Activated gamma-delta T cell treated with anti-CD3 and anti-CD28 coated beads, Interleukin-2, amount 50 U/mL, for 16 hours (primary cell): ENCODE measurements around the gene RFLNA.

Experiments
- DNase-seq: peaks from one replicate; pipeline ENCODE4 v3.0.0-alpha.2; 2020; ENCODE audit warnings: low read depth

RFLNA gene

DNA sequence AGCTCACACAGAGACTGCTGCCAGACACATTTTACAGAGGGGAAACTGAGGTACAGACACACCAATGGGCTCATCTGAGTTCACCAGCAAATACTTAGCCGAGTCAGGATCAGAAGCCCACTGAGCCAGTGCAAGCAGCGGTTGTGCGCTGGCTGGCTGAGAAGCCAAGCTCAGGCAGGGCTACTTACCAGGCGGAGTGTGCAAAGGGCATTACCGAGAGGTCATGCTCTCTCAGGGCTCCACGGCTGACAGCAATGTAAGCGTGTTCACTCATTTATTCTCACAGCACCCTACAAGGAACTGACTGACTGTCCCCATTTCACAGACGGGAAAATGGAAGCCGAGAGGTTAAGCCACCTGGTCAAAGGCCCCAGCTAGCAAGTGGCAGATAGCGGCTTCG lies 63.7 kb downstream of the RFLNA start:
- DNase-seq = no peak

DNA sequence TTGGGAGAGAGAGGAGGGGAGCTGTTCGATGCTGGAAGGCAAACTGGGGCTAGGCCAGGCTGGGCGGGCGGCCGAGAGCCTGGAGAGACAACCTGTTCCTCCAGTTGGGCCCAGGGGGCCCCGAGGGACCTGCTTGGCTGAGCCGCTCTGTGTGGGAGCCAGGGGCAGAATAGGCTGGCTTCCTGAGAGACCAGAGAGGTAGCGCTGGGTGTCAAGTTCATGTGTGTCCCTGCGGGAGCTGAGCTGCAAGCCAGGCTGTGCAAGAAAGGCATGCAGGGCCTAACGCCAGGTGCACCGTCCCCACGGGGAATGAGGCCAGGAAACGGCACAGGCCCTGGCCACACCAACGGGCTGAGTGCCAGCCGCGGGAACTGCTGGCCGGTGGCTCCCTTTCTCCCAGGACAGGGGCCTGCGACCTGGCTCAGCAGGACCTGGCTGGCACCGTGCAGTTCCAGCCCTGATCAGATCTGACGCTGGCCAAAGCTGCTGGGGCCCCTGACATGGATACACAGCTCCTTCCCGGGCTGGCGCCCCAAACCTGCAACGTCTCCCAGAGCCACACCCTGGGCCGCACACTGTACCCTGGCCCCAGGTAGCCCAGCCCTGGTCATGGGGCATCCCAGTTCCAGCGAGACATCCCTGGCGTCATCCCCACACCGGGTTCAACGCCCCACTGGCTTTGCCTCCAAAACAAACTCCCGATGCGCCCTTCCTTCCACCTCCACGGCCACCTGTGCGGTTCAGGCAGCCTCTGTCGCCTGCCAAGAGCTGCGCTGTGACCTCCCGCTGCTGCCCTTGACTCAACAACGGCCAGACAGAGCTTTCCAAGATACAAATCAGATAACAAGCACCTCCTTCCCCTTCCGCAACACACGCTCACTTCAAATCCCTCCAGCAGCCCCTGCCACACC lies 65.0 kb downstream of the RFLNA start:
- no peak for DNase-seq

DNA sequence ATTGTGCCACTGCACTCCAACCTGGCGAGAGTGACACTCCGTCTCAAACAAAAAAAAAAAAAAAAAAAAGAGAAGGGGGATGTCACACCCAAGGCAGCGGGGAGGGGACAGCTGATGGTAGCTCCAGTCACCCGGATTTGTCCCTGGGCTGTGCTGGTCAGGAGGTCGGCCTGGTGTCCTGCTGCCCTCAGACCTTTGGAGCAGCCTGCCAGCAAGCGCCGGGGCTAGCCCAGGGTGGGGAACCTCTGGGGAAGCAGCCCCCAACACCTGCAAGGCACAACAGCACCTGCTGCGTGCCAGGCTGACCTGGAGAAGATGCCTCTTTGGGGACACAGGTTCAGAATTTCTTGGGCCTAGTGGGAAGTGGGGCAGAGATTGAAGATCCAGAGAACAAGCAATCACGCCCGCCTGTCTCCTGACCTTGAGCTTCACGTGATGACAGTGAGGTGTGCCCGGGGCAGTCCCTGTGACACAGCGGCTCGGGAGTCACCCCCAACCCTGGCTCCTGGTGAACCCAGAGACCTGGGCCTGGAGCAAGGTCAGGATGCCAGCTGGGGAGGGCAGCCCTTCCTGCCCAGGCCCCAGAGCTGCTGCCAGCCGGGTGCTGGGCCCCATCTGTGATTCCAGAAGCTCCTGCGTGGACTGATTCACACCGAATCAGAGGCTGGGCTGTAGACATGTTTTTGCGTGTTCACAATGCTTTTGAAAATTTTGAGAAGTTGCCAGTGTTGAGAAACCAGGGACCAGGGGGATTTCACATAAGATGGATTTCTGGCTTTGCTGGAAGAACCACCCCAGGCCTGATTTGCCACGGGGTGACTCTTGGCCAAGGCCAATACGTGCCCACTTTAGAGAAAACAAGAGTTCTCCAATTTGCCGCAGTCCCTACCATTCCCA lies 66.4 kb downstream of the RFLNA start:
- no peak for DNase-seq

DNA sequence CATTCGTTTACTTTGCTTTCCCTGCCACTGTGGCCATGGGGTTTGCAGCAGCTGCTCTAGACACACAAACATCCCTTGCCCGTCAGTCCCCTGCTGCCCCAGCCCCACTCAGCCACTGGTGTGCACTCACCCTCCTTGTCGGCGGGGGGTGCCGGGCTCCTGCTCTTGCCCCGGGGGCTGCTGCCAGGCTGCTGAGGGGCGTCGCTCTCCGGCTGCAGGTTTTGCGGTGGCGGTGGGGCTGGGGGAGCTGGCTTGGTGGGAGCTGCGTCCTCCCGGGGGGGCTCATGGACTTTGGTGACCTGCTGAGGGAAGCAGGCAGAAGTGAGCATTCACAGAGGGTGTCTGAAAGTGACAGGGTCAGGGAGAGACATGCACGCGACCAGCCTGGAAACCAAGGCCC lies 67.1 kb downstream of the RFLNA start:
- DNase-seq = no peak

DNA sequence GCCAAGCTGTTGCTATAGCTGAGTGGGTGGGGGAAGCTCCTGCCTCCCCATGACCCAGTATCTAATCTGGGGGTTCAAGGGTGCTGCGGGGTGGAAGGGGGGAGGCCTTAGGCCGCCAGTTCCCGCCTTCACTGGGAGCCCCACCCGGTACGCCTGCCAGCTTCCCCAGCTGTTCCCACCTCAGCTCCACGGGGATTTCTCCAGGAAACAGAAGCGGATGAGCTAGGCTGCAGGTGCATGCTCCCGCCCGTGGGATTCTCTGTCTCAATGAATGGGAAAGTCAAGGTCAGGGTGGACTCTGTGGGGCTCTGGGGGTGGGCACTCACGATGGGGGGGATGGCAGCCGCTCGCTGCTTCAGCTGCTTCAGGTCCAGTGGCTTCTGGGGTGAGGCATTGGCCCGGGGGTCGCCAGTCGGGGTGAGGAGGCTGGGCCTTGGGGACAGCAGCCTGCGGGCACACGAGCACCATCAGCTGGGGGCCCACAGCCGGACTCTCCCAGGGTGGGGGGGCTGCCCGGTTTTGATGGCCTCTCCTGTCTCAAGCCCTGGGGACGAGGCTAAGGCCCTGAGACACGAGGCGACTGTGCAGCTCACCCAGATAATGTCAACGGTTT lies 68.6 kb downstream of the RFLNA start:
- no peak for DNase-seq

DNA sequence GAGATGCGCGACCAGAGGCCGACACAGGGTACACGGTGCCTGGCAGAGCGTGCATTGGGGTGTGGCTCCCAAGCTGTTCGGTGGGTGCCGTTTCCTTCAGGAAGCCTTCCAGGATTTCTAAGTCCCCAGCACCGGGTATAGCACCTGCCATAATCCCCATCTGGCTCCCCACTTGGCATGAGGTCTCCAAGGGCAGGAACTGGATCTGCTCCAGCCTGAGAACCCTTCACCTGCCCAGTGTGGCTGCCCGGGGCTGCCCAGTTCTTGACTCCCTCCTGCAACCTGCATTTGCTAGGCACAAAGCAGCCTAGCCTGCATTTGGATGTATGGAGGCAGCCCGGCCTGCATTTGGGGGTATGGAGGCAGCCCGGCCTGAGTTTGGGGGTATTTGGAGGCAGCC lies 69.7 kb downstream of the RFLNA start:
- no peak for DNase-seq
